Ecto neural progenitor cell (in vitro differentiated cells): ENCODE results near the gene RASAL2.

ENCODE experiments used
- DNase-seq: peaks from one replicate; pipeline ENCODE4 v3.0.0-alpha.2; 2018; ENCODE audit warnings: low spot score

RASAL2 gene

DNA sequence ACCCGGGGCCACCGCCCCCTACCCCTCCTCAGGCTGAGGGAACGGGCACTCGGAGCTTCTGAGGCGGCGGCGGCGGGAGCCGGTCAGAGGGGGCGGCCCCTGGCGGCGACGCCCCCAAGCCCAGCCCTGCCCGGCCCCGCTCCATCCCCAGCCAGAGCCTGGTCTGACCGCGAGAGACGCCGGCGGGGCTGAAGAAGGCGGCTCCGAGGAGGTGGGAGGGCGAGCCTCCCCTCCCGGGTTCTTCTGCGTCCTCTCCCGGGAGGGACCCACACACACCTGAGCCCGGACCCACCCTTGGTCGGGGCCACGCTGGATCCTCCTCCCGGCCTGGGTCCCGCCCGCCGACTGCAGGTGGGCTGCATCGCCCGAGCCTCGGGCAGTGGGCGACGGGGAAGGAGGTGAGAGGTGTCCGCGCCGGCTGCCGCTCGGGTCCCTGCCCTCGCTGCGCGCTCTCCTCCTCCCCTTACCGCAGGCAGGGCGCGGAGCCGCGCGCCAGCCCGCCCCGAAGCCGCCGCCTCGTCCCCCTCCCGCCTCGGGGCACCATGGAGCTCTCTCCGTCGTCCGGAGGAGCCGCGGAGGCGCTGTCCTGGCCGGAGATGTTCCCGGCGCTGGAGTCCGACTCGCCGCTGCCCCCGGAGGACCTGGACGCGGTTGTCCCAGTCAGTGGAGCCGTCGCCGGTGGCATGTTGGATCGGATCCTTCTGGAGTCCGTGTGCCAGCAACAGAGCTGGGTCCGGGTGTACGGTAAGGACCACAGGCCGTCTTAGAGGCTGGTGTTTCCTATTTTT lies at the start of gene RASAL2:
RASAL2 (plus strand) TSS at position 154 of the 788 bp plus-strand sequence; CDS start at position 543, 389 bp downstream.
- DNase-seq = peak; percentile 86

DNA sequence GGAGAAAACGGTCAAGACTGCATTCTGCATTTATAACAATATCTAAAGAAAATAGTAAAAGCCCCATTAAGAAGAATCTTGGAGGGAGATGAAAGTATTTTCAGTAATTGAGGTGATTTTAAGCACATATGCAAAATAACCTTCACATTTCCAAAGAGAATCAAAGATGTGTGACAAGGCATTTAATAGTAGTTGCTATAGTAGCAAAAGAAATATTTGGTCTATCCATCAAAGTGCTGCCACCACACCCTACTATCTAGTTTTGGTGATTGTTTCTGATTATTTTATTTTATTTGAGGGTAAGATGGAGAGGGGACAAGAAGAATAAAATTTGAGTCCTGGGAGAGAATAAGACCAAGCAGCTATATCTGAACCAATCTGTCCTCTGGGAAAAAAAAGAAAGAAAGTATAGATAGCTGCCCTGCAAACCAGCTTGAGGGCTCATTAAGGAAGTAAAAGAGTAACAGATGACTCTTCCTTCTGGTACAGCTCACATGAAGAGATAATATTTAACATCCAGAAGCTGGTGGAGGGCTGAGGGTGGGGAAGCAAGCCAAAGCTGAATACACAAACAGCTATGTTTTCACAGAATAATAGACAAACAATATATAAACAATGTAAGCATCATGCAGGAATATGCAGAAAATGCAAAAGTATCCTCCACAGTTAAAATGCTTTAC lies 47.2 kb upstream of the RASAL2 start:
- DNase-seq = no peak

DNA sequence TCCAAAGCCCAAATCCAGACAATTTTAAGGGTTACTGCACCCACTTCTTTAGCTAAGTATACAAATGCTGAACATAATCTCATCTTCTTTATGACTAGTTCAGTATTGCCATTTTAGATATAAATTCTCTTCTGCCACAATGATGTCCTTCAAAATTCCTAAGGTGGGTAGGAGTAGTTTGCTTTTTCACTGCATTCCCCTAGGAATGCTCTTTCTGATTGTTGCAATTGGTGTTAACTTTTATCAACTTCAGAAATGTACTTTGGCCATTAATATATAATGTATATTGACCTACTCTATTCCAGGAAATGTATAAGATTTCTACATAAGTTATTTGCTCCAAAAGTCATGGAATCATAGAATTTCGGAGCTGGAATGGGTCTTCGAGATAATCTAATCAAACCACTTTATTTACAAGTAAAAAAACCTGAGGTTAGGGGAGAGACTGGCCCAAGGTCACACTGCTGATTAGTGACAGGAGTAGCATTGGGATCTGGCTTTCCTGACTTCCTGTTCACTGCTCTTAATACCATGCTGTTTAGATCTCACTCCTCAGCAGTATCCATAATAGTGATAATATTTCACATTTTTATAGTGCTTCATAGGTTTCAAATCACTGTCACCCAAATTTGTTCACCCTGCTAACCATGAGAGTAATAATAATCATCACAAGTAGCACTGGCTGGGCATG lies 46.4 kb upstream of the RASAL2 start:
- DNase-seq = no peak

DNA sequence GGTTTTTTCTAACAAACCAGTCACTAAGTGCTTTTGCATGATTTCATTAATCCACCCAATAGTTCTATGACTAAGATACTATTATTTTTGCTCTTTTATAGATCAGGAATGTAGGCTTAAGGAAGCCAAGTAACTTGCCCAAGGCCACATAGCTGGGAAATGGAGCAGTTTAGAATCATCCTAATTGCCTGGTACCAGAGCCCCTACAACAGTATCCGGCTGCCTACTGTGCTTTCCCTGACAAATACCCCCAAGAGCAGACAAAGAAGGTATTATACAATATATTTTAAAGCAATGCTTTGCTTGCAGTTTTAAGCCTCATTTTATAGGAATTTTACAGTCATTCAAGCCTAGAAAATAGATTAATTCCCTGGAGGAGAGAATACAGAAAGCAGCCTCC lies 45.5 kb upstream of the RASAL2 start:
- no peak for DNase-seq

GRCh38 chr1:178048883-178049282 lies 45.0 kb upstream of the RASAL2 start:
- no peak for DNase-seq

- no peak for DNase-seq
Measured at GRCh38 chr1:178050084-178050483, 43.8 kb upstream of the RASAL2 start.

- no peak for DNase-seq
Measured at GRCh38 chr1:178051071-178051470, 42.8 kb upstream of the RASAL2 start.

DNA sequence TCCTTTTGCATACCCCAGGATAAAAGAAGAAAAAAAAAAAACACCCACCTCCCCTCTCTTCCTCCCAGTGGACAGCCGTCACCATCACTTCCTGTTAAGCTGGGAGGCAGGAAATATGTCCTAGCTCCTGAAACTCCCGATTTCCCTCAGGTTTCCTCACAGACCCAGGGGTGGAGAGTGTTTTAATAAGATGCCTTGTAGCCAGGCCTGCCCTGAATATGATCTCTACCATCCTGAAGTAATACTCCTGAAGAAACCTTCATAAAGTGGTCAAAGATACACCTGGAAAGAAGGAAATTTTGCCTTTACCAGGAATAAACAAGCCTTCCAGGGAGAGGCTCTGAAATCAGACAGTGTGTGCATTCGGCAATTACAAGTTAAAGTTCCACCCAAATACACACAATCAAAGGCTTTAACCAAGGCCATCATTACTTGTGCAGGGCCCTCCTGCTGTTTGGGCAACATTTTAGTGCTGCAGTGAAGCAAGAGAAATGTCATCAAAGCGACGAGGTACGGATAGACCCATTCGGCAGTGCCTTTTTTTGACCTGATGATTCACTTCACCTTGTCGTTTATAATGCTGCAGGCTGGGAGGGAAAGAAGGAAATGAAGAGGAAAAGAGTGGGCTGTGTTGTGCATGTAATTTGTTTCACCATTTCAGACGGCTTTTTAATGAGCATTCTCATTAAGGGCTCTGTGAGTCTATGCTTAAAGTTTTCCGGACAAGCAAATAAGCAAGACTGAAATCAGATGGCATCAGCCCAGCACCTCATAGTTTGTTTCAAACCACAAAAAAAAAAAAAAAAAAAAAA lies 41.0 kb upstream of the RASAL2 start:
- no peak for DNase-seq

- DNase-seq = peak; percentile 54
Measured at GRCh38 chr1:178055093-178055492, 38.8 kb upstream of the RASAL2 start.

GRCh38 chr1:178055779-178056471 lies 38.0 kb upstream of the RASAL2 start:
- DNase-seq = no peak

- DNase-seq = no peak
Measured at GRCh38 chr1:178057141-178057765, 36.7 kb upstream of the RASAL2 start.

DNA sequence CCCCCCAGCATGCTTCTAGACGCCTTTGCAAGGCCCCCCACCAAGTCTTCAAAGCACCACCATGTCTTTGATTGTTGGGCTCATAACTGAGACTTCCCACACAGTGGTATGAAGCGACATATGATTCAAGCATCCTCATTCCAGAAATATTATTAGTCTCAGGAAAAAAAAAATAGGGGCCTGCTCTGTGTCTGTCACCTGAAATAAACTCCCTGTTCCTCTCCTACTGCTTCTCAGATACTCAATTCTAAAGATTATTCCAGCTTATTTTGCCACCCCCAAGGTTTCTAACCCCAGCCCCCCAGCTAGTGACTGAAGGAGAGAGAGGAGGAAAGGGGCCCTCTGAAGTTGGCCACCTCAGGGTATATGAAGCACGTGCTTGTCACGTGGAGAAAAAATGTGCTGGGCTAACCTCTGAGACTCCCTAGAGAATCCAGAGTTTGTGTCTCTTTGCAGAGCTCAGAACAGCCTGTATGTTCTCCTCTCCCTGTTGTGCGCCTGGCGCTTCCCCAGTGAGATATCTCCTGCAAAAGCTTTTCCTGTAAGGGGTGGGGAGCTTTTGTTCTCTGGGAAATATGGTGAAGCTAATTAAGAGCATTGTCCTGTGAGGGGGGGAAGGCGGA lies 35.9 kb upstream of the RASAL2 start:
- DNase-seq = peak; percentile 47

DNA sequence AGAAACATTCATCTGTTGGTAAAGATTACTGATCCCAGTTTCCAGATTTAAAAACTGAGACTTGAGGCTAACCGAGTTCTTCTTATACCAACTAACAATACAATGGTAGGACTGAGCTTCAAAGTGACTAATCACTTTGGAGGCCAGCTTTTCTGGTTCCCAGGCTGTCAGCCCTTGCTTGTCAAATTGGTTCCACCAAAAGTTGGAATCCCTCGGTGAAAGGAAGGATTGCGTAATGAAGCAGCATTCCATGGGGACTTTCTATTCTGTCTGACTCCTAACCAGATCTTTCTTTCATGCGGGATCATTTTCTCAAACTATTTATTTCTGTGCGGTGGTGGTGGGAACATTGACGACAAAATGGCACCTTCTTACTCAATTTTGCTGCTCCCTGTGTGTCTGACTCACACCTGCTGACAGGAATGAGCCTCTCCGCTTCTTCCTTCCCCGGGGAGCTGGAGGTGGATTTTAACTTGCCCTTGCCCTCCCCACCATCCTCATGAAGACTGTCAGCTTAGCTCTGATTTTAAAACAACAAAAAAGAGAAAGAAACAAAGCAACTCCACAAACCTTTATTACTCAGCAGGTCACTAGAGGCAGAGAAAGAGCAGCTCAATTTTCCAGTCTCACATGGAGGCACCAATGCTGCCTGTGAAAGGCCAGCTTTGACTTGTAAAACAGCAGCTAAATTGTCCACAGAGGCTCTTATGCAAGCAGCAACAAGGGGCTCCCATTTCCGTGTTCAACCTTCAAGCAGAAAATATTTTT lies 32.9 kb upstream of the RASAL2 start:
- peak; percentile 48 for DNase-seq

DNA sequence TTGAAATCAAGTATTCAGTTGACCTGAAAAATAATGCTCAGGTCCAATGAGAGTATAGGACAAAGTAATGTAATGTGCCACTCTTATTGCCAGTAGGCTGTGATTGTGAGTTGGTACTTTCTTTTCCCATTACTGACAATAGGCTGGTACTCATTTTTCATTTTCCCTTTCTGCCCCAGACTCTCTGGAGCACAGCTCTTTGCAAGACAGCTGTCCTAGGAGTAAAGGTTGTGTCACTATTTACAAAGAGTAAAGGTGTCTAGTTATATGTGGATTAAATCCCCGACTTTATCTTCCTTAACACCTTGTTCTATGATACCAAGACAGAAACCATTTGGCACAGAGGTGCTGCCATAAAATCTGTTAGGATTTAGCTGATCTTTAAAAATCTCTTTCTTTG lies 32.3 kb upstream of the RASAL2 start:
- DNase-seq = no peak

DNA sequence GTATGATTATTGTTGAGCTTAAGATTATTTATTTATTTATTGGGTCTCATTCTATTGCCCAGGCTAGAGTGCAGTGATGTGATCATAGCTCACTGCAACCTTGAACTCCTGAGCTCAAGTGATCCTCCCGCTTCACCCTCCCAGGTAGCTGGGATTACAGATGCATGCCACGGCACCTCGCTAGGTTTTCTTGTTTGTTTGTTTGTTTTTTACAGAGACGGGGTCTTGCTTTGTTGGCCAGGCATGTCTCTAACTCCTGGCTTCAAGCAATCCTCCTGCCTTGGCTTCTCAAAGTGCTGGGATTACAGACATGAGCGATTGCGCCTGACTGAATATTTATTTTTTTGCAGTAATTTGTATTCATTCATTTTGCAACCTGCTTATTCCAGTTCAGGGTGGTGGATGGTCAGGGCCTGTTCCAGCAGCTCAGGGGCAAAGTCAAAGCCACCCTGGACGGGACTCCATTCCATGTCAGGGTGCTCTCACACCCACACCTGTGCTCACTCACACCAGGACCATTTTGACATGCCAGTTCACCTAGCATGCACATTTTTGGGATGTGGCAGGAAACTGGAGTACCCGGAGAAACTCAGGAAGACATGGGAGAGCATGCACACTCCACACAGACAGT lies 29.6 kb upstream of the RASAL2 start:
- no peak for DNase-seq

- no peak for DNase-seq
Measured at GRCh38 chr1:178065250-178065649, 28.7 kb upstream of the RASAL2 start.

- no peak for DNase-seq
Measured at GRCh38 chr1:178066296-178066907, 27.5 kb upstream of the RASAL2 start.

- DNase-seq = no peak
Measured at GRCh38 chr1:178066908-178067614, 26.8 kb upstream of the RASAL2 start.
